ENCODE data around the gene COX18.

Gene COX18

DNA sequence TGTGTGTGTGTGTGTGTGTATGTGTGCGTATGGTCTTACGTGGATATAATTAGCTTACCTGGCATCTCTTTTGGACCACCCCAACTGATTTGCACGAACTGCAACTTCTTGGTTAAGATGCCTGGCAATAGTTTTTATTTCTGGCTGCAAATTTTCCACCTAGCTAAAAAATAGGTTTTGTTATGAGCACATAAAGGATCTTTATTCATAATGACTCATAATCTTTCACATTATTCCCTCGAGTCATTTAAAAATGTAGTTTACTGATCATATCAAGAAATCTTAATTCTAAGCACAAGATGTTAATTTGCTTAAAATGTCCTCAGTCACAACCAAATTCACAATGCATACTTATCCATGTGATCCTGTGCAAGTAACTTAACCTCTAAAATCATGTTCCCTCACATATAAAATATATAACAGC, 1.5 kb downstream of the COX18 start:
- Histone ChIP-seq H3K9me2 (replicated peaks; ENCODE audit: insufficient read depth, low read length) (no peaks in the 10 kb centered on the region), H2AFZ (ENCODE audit: low read depth, low read length, severe bottlenecking) (peak overlapping the region; percentile 46), H3K4me3 (ENCODE audit: insufficient read depth, low read length, poor library complexity, severe bottlenecking) (peak overlapping the region; percentile 58), H3K79me2 (ENCODE audit: insufficient read depth, low read length) (peaks cover 6% of the 10 kb centered on the region; the same call in 1 of the 2 replicates), H3K27me3 (ENCODE audit: low read length) (no peaks in the 10 kb centered on the region), H3K36me3 (ENCODE audit: low read length) (no peaks in the 10 kb centered on the region), H3K9me3 (ENCODE audit: insufficient read depth, low read length) (no peaks in the 10 kb centered on the region), H3K9ac (ENCODE audit: low read length) (peak overlapping the region; percentile 80), H3K27ac (ENCODE audit: low read depth, low read length) (peak overlapping the region; percentile 92), H3K4me2 (ENCODE audit: low read depth, low read length, poor library complexity, severe bottlenecking) (peak overlapping the region; percentile 92), H3F3A (ENCODE audit: insufficient read depth) (peaks cover 39% of the 10 kb centered on the region), H4K20me1 (ENCODE audit: low read depth, low read length) (no peaks in the 10 kb centered on the region)
- TF ChIP-seq, protein P1, sequence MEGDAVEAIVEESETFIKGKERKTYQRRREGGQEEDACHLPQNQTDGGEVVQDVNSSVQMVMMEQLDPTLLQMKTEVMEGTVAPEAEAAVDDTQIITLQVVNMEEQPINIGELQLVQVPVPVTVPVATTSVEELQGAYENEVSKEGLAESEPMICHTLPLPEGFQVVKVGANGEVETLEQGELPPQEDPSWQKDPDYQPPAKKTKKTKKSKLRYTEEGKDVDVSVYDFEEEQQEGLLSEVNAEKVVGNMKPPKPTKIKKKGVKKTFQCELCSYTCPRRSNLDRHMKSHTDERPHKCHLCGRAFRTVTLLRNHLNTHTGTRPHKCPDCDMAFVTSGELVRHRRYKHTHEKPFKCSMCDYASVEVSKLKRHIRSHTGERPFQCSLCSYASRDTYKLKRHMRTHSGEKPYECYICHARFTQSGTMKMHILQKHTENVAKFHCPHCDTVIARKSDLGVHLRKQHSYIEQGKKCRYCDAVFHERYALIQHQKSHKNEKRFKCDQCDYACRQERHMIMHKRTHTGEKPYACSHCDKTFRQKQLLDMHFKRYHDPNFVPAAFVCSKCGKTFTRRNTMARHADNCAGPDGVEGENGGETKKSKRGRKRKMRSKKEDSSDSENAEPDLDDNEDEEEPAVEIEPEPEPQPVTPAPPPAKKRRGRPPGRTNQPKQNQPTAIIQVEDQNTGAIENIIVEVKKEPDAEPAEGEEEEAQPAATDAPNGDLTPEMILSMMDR (IDR thresholded peaks at IDR 0.05; ENCODE audit: insufficient read depth, low read length, poor library complexity, severe bottlenecking) = no peak
- TF ChIP-seq EZH2phosphoT487 (conservative IDR thresholded peaks at IDR 0.05; ENCODE audit: low read length) = no peak

GRCh38 chr4:73066928-73067327, 2.6 kb downstream of the COX18 start:
- H3K36me3 ChIP-seq (ENCODE audit: low read length) = no peaks in the 10 kb centered on the region
- H3K9me3 ChIP-seq (ENCODE audit: insufficient read depth, low read length) = no peaks in the 10 kb centered on the region
- no peaks in the 10 kb centered on the region for H3K9me2 ChIP-seq (replicated peaks; ENCODE audit: insufficient read depth, low read length)
- no peak overlapping the region for H3K4me3 ChIP-seq (ENCODE audit: insufficient read depth, low read length, poor library complexity, severe bottlenecking)
- no peaks in the 10 kb centered on the region for H3K27me3 ChIP-seq (ENCODE audit: low read length)
- peaks cover 31% of the 10 kb centered on the region for H3F3A ChIP-seq (ENCODE audit: insufficient read depth)
- H4K20me1 ChIP-seq (ENCODE audit: low read depth, low read length) = no peaks in the 10 kb centered on the region
- no peak overlapping the region for H2AFZ ChIP-seq (ENCODE audit: low read depth, low read length, severe bottlenecking)
- no peak overlapping the region for H3K27ac ChIP-seq (ENCODE audit: low read depth, low read length)
- peak overlapping the region; percentile 35 for H3K4me2 ChIP-seq (ENCODE audit: low read depth, low read length, poor library complexity, severe bottlenecking)
- no peak overlapping the region for H3K9ac ChIP-seq (ENCODE audit: low read length)
- TF ChIP-seq, protein P1 (IDR thresholded peaks at IDR 0.05; ENCODE audit: insufficient read depth, low read length, poor library complexity, severe bottlenecking) = no peak
- TF ChIP-seq EZH2phosphoT487 (conservative IDR thresholded peaks at IDR 0.05; ENCODE audit: low read length) = no peak
- H3K79me2 ChIP-seq (ENCODE audit: insufficient read depth, low read length) = peaks cover 6% of the 10 kb centered on the region; the same call in 1 of the 2 replicates

GRCh38 chr4:73066445-73066844, 3.1 kb downstream of the COX18 start:
- Histone ChIP-seq H3K9me2 (replicated peaks; ENCODE audit: insufficient read depth, low read length) (no peaks in the 10 kb centered on the region), H3K9me3 (ENCODE audit: insufficient read depth, low read length) (no peaks in the 10 kb centered on the region), H3K27ac (ENCODE audit: low read depth, low read length) (no peak overlapping the region), H3K79me2 (ENCODE audit: insufficient read depth, low read length) (peaks cover 6% of the 10 kb centered on the region; the same call in 1 of the 2 replicates), H3K9ac (ENCODE audit: low read length) (no peak overlapping the region), H3K36me3 (ENCODE audit: low read length) (no peaks in the 10 kb centered on the region), H3K4me2 (ENCODE audit: low read depth, low read length, poor library complexity, severe bottlenecking) (no peak overlapping the region), H3K4me3 (ENCODE audit: insufficient read depth, low read length, poor library complexity, severe bottlenecking) (no peak overlapping the region), H3F3A (ENCODE audit: insufficient read depth) (peaks cover 27% of the 10 kb centered on the region), H4K20me1 (ENCODE audit: low read depth, low read length) (no peaks in the 10 kb centered on the region), H3K27me3 (ENCODE audit: low read length) (no peaks in the 10 kb centered on the region), H2AFZ (ENCODE audit: low read depth, low read length, severe bottlenecking) (no peak overlapping the region)
- TF ChIP-seq EZH2phosphoT487 (conservative IDR thresholded peaks at IDR 0.05; ENCODE audit: low read length) = no peak
- TF ChIP-seq, protein P1 (IDR thresholded peaks at IDR 0.05; ENCODE audit: insufficient read depth, low read length, poor library complexity, severe bottlenecking) = no peak
